ENCODE results near the gene TMEM53.

Gene TMEM53

GRCh38 chr1:44604157-44604955 lies 69.9 kb downstream of the TMEM53 start:
- DNase-seq (ENCODE audit: low read depth in 3 of 3), result no peak

GRCh38 chr1:44603718-44604117 lies 70.6 kb downstream of the TMEM53 start:
- DNase-seq (ENCODE audit: low read depth in 3 of 3), result no peak

Data from stimulated activated CD4-positive, alpha-beta T cell treated with anti-CD3 and anti-CD28 coated beads, TNF-alpha, amount 100 ng/mL, for 24 hours (primary cell).